H1 (cell line): Measurements from ENCODE around the gene SLC20A1. TPM values are rescaled to one million over a fixed set of nuclear protein-coding genes. Genes with fewer than 3 reads are reported as not detected.

ENCODE experiments used
- ATF3 ChIP-seq: IDR thresholded peaks from 2 replicates; pipeline ENCODE4 v1.6.1; 2011; ENCODE audit warnings: low read depth, mild to moderate bottlenecking, low read length; ENCODE audit not compliant: insufficient read depth
- CBX8 ChIP-seq: fragments of 300-800, 300-1000 bp; sonication (generic); IDR thresholded peaks from 2 replicates; pipeline ENCODE4 v1.7.1; 2016; ENCODE audit warnings: low read depth, low read length, borderline replicate concordance
- CTCF ChIP-seq, 3 experiments: IDR thresholded peaks; 1 replicate in 2 of 3; 2 replicates in 1 of 3; pipeline versions ENCODE4 v1.5.1 to v1.6.1; 2011; ENCODE audit warnings: low read length in 3 of 3, mild to moderate bottlenecking in 3 of 3, inconsistent platforms in 2 of 3, low read depth in 1 of 3, moderate library complexity in 1 of 3; ENCODE audit not compliant: insufficient read depth in 1 of 3; ENCODE audit errors: control extremely low read depth in 1 of 3
- RFX5 ChIP-seq: IDR thresholded peaks from 2 replicates; pipeline ENCODE4 v1.6.1; 2011; ENCODE audit warnings: low read depth, low read length, improper control_type of control experiment, borderline replicate concordance
- RNF2 ChIP-seq: fragments of 200-900, 300-1000 bp; sonication (generic); IDR thresholded peaks from 2 replicates; pipeline ENCODE4 v1.7.1; 2016; ENCODE audit warnings: borderline replicate concordance, low read depth, mild to moderate bottlenecking, antibody characterized with exemption, low read length; ENCODE audit not compliant: poor library complexity, severe bottlenecking; ENCODE audit errors: missing control alignments
- SIN3A ChIP-seq, 2 experiments: IDR thresholded peaks in 1 of 2; conservative IDR thresholded peaks in 1 of 2; 2 replicates each; pipeline ENCODE4 v1.6.1; 2011 to 2012; ENCODE audit warnings: low read length in 2 of 2, improper control_type of control experiment in 1 of 2, low read depth in 1 of 2, mild to moderate bottlenecking in 1 of 2
- USF2 ChIP-seq: IDR thresholded peaks from 2 replicates; pipeline ENCODE4 v1.6.1; 2011; ENCODE audit warnings: low read length, improper control_type of control experiment
- polyA plus RNA-seq, 7 experiments: library from polyadenylated mRNA; depleted of rRNA in 3 of 7; stranded (reverse) in 5 of 7; unstranded in 2 of 7; fragments of >200 nt in 5 of 7; fragments of 200-250 nt in 2 of 7; gene quantifications; 1 replicate in 5 of 7; 2 replicates in 1 of 7; 4 replicates in 1 of 7; pipeline versions ENCODE4 v1.2.1 to v1.2.3, GENCODE V29; 2011 to 2013; ENCODE audit warnings: missing spikeins in 2 of 7, mixed read lengths in 2 of 7
- total RNA-seq: library from RNA; stranded (reverse); fragmentation: NEBNext Ultra II Directional; extraction: Animal tissue kit (Norgen Biotek cat#: 25700); gene quantifications from 2 replicates; pipeline ENCODE4 v1.2.1, GENCODE V29; 2021
- TF ChIP-seq, protein P1 (sequence below): IDR thresholded peaks from 2 replicates; pipeline ENCODE4 v1.6.1; 2012; ENCODE audit warnings: low read length, inconsistent platforms

The SLC20A1 gene
- total and polyA plus RNA-seq, 2 of the 8 experiments (the other 6 are each of a cell fraction or from before 2014, with no cell fraction given): 42.6 to 105 TPM

GRCh38 chr2:112621790-112622527 is 23.8 kb upstream of the SLC20A1 start (continued):
- no peak for TF ChIP-seq RNF2
- no peak for TF ChIP-seq ATF3
- TF ChIP-seq SIN3A (conservative IDR thresholded peaks at IDR 0.05 in 1 of 2, IDR thresholded peaks at IDR 0.05 in 1 of 2; ENCODE audit: low read depth in 1 of 2, low read length in 2 of 2): no peak
- TF ChIP-seq CTCF (IDR thresholded peaks at IDR 0.05; ENCODE audit: control extremely low read depth in 1 of 3, insufficient read depth in 1 of 3, low read depth in 1 of 3, low read length in 3 of 3): no peak
- no peak for TF ChIP-seq CBX8
- TF ChIP-seq RFX5: no peak
- TF ChIP-seq, protein P1, sequence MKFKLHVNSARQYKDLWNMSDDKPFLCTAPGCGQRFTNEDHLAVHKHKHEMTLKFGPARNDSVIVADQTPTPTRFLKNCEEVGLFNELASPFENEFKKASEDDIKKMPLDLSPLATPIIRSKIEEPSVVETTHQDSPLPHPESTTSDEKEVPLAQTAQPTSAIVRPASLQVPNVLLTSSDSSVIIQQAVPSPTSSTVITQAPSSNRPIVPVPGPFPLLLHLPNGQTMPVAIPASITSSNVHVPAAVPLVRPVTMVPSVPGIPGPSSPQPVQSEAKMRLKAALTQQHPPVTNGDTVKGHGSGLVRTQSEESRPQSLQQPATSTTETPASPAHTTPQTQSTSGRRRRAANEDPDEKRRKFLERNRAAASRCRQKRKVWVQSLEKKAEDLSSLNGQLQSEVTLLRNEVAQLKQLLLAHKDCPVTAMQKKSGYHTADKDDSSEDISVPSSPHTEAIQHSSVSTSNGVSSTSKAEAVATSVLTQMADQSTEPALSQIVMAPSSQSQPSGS: no peak
- TF ChIP-seq USF2: no peak
